Measurements from ENCODE around the gene LIME1.
A peak's percentile ranks its signal among the peaks of the same experiment; 100 is the strongest.
"Not testable (repeated sequence)": the region's sequence is repeated elsewhere in the genome, so short reads cannot be mapped to it uniquely, and the experiment has no call there.

The LIME1 gene

DNA sequence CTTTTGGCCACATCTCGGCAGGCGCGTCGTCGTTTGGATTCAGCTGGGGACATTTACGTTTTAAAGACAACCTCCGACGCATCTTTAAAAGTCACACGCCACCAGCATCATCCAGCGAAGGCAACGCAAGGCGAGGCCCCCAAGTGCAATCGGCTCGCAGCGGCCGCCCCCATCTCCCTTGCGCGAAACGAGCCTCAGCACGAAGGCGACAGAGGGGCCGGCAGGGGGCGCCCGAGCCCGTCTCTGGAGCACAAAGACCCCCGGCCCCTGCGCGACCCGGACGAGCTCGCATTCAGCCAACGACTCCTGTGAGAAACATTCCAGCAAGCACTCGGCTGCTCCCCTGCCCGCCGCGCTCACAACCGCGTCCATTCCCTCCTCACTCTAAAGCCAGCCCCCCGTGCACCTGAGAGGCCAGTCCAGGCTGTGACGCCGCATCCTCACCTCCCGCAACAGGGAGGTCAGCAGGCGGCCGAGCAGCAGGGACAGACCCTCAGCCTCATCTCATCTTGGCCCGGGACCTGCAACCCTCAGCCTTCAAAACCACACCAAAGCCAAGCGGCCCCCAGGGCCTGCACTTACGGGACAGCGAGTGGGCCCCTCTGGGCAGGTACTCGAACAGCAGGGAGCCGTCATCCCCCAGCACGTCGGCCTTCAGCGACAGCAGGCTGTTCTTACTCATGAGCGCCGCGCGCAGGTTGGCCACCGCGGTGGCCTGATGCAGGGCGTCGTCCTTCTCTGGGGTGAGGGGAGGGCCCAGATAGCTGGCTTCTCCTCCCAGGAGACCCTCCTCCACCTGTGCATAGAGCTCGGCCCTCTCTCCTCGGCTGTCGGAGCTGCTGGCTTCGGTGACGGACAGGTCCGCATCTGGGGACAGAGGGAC, 38.9 kb downstream of the LIME1 start:
- DNase-seq = peak; percentile 83

DNA sequence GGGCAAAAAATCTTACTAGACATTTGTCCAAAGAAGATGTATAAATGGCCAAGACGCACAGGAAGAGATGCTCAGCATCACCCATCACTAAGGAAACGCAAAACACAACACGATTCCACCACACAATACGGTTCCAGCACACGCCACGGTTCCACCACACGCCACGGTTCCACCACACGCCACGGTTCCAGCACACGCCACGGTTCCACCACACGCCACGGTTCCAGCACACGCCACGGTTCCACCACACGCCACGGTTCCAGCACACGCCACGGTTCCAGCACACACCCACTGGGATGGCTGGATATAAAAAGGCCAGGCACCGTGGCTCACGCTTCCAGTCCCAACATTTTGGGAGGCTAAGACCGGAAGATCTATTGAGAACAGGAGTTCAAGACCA, 40.4 kb downstream of the LIME1 start:
- not testable (repeated sequence) for DNase-seq

DNA sequence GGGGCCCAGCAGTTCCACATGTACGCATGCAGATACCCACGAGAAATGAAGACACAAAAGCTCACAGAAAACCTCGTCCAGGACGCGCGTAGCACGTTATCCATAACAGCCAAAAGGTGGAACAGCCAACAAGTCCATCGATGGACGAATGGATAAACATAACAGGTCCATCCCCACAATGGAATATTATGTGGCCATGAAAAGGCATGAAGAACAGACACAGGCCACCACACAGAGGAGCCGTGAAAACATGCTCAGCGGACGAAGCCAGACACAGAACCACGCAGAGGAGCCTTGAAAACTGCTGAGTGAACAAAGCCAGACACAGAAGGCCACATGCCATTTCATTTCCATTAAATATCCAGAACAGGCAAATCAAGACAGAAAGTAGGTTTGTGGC, 41.1 kb downstream of the LIME1 start:
- DNase-seq = no peak

DNA sequence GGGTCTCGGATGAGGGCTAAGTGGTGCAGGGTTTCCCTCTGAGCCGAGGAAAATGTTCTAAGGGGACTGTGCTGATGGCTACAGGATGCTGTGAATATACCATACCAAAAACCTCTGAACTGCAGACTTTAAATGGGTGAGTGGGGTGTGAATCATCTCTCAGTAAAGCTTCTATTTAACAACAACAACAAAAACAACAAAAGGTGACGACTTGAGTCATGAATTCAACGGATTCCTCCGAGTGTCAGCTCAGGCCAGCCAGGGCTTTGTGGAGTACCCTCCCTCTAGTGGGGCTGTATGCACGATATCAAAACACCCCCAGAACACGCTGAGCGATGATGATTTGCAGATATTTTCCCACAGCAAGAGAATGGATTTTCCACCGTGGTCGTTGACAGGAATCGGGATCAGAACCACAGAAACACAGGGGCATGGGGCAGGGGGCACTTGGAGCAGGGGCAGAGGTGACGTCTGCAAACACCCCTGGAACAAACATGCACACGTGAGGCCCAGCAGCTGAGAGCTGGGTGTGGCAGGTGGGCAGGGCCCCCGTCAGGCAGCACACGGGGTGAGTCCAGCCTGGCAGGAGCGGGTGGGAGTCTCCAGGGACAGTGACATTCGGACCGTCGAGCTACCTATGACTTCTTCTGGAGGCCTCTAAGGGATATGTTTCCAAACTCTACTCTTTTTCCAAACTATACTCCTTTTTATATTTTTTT, 41.7 kb downstream of the LIME1 start:
- no peak for DNase-seq

DNA sequence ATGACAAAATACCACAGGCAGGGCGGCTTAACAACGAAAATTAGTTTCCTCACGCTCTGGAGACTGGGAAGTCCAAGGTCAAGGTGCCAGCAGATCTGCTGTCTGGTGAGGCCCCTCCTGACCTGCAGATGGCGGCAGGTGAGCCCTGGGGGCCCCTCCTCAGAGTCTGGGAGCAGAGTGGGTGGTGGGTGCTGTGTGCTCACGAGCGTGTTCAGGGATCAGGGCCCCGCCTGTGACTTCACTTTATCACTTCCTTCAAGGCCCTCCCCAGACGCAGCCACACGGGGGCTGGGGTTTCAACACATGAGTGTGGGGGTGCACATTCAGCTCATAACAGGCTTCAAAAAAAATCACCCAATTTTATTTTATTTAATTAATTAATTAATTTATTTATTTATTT, 42.4 kb downstream of the LIME1 start:
- no peak for DNase-seq

DNA sequence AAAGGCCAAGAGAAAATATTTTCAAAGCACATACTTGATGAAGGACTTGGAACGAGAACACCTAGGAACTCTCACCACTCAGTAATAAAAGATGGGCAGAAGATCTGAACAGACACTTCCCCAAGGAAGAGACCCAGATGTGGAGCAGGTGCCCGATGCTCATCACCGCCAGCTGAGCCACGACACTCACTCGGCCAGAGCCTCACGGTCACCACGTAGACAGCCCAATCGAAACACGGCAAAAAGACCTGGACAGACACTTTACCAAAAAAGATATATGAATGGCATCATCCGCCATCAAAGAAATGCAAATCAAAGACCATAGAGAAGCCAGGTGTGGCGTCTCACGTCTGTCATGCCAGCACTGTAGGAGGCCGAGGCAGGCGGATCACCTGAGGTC, 44.7 kb downstream of the LIME1 start:
- no peak for DNase-seq

DNA sequence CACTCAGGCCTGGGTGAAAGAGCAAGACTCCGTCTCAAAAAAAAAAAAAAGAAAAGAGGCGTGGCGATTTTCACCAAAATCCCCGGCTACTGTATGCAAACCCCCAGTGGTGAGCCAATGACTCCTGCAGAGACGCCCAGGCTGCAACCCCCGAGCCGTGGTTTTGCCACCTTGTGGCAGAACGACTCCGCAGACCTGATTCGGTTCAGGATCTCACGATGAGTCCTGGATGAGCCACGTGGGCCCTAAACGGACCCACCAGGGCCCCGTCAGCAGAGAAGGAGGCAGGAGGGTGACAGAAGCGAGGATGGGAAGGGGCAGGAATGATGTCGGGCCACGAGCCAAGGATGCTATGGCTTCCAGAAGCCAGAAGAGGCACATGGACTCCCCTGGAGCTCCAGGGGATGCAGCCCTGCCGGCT, 45.6 kb downstream of the LIME1 start:
- no peak for DNase-seq

DNA sequence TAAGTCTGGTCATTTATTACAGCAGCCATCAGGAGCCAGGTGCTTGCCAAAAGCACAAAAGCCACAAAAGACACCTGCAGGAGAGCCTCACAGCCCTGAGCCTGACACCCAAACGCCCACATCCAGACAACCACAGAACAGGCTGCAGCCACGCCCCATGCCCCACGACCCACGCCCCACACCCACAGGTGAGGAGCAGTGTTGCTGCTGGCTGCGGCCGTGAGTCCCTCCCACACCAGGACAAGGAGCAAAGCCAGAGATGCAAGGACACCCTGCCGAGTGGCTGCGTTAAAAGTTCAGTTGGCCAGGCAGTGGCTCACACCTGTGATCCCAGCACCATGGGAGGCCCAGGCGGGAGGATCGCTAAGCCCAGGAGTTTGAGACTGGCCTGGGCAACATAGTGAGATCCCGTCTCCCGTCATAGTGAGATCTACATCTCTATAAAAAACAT, 46.1 kb downstream of the LIME1 start:
- DNase-seq = no peak

DNA sequence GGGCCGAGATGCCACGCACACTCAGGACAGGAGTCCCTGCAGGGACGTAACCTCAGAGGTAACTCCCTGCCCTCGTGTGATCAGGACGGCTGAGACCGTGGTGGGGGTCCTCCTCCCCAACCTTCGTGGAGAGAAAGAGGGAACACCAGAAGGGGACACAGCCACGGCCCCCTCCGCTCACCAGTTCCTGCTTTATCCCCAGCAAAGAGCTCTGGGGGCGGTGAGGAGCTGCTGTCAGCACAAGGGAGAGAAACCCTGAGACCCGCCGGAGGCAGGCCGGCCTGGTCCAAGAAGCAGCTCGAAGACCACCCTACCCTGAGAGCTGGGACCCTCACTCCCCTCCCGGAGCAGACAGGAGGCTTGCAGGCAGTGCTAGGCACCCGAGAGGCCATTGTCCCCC, 47.5 kb downstream of the LIME1 start:
- no peak for DNase-seq

DNA sequence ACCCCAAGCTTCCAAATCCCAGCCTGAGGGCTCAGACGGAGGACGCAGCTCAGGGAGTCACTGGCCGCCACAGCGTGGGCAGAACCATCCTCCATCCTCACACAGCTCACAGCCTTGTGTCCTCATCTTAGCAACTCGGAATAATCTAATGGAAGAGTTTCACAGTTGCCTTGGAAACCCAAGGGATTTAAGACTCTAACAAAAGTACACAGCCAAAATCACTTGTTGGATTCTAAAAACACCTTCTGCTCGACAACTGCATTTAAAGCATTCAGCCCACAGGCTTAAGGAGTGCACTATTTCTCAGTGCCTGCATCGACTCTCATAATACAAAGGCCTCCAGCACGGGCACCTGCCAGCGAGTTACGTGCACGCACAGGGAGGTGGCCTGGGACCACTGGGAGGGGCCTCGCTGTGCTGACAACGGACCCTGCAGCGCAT, 49.2 kb downstream of the LIME1 start:
- no peak for DNase-seq

DNA sequence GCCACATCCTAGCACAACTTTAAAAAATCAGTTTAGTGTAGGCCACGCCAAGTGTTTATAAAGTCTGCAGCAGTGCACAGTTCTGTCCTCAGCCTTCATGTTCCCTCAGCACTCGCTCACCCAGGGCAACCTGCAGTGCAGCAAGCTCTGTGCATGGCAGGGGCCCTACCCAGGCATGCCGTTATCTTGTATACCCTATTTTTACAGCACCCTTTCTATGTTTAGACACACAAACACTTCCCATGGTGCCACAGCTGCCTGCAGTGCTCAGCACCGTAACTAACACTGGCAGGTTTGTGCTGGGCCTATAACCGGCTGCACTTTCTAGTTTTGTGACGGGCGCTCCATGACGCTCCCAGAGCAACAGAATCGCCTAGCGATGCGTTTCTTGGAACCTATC, 50.8 kb downstream of the LIME1 start:
- DNase-seq = no peak

DNA sequence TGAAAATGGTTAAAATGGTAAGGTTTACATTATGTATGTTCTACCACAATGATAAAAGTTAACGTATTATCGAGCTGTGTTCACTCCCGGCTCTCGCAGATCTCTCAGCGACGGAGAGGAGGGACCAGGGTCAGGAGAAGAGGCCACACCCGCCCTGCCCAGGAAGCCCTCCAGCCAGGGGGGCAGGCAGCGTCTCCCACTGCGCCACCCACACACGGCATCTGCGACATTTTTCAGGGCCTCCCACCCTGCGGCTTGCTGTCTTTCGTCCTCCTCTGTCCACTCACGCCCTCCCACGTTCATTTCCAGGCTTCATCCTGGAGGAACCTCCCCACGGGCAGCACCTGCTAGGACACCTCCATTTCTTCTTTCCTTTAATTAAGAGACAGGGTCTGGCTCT, 51.3 kb downstream of the LIME1 start:
- DNase-seq = no peak
